T-helper 2 cell treated with Interferon-gamma antibody and Interleukin-4, amounts not matched to agents 5 μg/mL and 100 μg/mL, for 36 hours (primary cell): ENCODE measurements around the gene PLXNA3.
"Not testable (repeated sequence)": the region's sequence is repeated elsewhere in the genome, so short reads cannot be mapped to it uniquely, and the experiment has no call there.

ENCODE experiments used
- DNase-seq: peaks from one replicate; pipeline ENCODE4 v3.0.0; 2021; ENCODE audit warnings: low spot score
- H3K27ac Mint-ChIP-seq: one replicate; pipeline ENCODE4 v1.8.0; 2021; ENCODE audit warnings: mild to moderate bottlenecking, mixed read lengths
- H3K27me3 Mint-ChIP-seq: one replicate; pipeline ENCODE4 v1.8.0; 2021; ENCODE audit warnings: low read depth, mixed read lengths
- H3K36me3 Mint-ChIP-seq: one replicate; pipeline ENCODE4 v1.8.0; 2021; ENCODE audit warnings: low read depth, mixed read lengths
- H3K4me1 Mint-ChIP-seq: one replicate; pipeline ENCODE4 v1.8.0; 2021; ENCODE audit warnings: low read depth, mixed read lengths
- H3K4me3 Mint-ChIP-seq: one replicate; pipeline ENCODE4 v1.8.0; 2022; ENCODE audit warnings: mild to moderate bottlenecking, moderate library complexity, mixed read lengths
- H3K9me3 Mint-ChIP-seq: one replicate; pipeline ENCODE4 v1.8.0; 2021; ENCODE audit warnings: mixed read lengths

PLXNA3 gene

DNA sequence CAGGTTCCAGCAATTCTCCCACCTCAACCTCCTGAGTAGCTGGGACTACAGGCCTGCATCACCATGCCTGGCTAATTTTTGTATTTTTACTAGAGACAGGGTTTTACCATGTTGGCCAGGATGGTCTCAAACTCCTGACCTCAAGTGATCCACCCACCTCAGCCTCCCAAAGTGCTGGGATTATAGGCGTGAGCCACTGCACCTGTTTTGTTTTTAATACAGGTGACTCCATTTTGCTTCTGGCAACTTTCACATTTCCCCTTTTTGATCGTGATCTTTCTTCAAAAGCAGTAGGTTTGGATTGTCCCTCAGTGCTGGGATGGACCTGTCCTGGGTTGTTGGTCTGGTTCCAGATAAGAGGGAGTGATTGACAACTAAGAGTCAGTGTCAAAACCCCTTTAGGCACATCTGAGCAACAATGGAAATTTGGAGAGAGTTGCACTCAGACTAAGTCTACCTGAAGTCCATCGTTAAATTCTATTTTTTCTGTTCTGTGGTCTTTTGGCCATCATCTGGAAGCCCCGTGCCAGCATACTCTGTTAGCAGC, 38.6 kb downstream of the PLXNA3 start:
- DNase-seq, H3K27ac Mint-ChIP-seq, H3K9me3 Mint-ChIP-seq, H3K4me3 Mint-ChIP-seq, H3K27me3 Mint-ChIP-seq, H3K4me1 Mint-ChIP-seq, H3K36me3 Mint-ChIP-seq: not testable (repeated sequence)

DNA sequence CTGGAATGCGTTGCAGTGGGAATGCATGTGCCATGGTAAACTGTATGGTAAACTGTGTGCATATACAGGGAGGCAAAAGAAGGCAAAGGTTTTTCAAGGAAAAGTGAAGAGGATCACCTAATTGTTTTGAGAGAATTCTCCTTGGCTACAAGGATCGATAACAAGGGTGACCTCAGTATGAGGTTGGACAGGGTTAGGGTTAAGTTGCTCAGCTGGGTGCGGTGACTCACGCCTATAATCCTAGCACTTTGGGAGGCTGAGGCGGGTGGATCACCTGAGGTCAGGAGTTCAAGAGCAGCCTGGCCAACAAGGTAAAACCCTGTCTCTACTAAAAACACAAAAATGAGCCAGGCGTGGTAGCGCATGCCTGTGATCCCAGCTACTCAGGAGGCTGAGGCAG, 43.3 kb downstream of the PLXNA3 start:
- not testable (repeated sequence) for H3K4me3 Mint-ChIP-seq, H3K27me3 Mint-ChIP-seq

DNA sequence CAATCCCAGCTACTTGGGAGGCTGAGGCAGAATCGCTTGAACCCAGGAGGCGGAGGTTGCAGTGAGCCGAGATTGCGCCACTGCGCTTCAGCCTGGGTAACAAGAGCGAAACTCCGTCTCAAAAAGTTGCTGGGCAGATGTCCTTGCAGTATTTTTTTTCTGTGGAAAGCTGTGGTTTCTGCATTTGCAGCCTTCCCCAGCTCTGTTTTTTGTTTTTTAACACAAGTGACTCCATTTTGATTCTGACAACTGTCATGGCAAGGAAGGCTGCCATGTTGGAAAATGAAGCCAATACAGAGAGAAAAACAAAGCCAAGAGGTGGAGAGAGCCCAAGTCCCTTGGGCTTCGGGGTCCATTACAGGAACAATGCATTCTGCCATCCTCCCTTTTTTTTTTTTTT, 44.0 kb downstream of the PLXNA3 start:
- no peak for DNase-seq
- peaks cover 3% of the 10 kb centered on the region for H3K36me3 Mint-ChIP-seq

More for the DNA sequence above, 43.3 kb downstream of the PLXNA3 start:
- not testable (repeated sequence) for H3K36me3 Mint-ChIP-seq, H3K27ac Mint-ChIP-seq, H3K4me1 Mint-ChIP-seq, H3K9me3 Mint-ChIP-seq, DNase-seq

DNA sequence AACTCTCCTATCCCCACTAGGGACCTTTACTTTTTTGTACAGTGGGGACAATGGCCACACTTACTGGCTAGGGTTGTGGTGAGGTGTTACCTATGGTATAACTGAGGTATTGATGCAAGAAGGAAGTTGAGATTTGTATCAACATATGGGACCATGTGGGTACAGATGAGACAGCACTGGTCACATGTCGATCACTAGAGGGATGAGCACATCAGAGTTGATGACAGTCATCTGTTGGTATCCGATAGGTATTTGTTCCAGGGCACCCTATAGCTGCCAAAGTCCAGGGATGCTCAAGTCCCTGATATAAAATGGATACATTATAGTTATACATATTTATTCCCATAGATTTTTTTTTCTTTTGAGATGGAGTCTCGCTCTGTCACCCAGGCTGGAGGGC, 44.9 kb downstream of the PLXNA3 start:
- DNase-seq = no peak
- Mint-ChIP-seq H3K27ac (no peak overlapping the region), H3K4me3 (no peak overlapping the region), H3K9me3 (no peaks in the 10 kb centered on the region), H3K36me3 (peaks cover 5% of the 10 kb centered on the region), H3K4me1 (no peaks in the 10 kb centered on the region), H3K27me3 (peaks cover 2% of the 10 kb centered on the region)

More for the DNA sequence above, 44.0 kb downstream of the PLXNA3 start:
- no peaks in the 10 kb centered on the region for H3K4me1 Mint-ChIP-seq
- no peak overlapping the region for H3K4me3 Mint-ChIP-seq
- no peak overlapping the region for H3K27ac Mint-ChIP-seq
- H3K9me3 Mint-ChIP-seq = no peaks in the 10 kb centered on the region
- H3K27me3 Mint-ChIP-seq = peaks cover 2% of the 10 kb centered on the region

DNA sequence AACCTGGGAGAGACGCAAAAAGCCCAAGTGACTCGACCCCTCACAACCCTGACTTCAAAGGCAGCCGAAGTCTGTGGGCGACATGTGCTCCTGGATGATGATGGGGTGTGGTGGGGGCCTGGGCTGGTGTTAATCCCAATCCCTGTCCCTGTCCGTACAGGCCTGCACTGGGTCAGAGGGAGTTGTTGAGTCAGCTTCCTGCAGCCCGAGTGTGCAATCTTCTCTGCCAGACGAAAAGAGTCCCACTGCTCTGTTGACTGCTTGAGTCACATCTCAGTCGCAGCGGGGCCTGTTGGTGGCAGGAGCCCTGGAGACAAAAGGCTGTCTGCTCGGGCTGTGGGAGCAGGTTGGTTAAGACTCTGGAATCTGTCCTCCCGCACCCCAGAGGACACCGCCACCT, 47.7 kb downstream of the PLXNA3 start:
- no peaks in the 10 kb centered on the region for H3K27me3 Mint-ChIP-seq
- no peak overlapping the region for H3K27ac Mint-ChIP-seq
- H3K4me1 Mint-ChIP-seq = no peaks in the 10 kb centered on the region
- no peak for DNase-seq
- no peak overlapping the region for H3K4me3 Mint-ChIP-seq
- peaks cover 18% of the 10 kb centered on the region for H3K36me3 Mint-ChIP-seq
- H3K9me3 Mint-ChIP-seq = no peaks in the 10 kb centered on the region

DNA sequence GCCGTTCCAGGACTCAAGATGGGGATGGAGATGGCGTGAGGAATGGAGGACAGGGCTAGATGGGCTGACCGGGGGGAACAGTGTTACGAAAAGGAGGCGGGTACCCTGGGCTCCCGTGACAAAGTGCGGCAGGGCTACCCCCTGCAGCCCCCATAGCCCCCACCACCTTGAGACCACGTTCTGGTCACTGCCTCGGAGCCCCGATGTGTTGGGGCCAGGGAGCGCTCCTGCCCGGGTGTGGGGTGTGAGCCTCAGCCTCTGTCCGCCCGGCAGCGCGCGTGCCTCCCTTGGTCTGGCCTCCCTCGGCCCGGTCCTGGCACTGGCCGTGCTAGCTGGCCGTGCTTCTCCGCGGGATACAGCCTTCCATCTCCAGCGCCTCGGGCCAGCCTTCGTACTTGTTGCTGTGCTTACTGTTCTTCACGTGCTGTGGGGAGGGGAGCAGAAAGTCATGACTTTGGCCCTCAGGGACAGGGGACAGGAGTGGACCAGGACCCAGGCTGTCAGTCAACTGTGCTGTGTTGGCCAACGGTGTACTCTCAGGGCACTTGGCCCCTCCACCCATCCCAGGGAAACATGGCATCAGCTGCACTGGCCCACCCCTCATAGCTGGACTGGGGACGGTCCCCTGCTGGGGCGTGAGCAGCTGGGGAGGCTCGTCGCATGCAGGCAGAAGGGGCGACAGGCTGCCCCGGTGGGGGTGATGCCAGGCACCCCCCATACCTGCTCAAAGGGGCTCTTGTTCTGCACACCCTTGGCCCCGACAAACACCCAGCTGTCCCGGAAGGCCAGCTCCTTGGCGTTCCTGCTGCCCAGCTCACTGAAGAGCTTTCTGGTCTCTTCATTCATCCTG, 48.6 kb downstream of the PLXNA3 start:
- DNase-seq = no peak
- H3K27me3 Mint-ChIP-seq = no peaks in the 10 kb centered on the region
- H3K36me3 Mint-ChIP-seq = peaks cover 24% of the 10 kb centered on the region
- H3K9me3 Mint-ChIP-seq = no peaks in the 10 kb centered on the region
- H3K27ac Mint-ChIP-seq = no peak overlapping the region
- H3K4me1 Mint-ChIP-seq = peaks cover 7% of the 10 kb centered on the region
- H3K4me3 Mint-ChIP-seq = no peak overlapping the region

DNA sequence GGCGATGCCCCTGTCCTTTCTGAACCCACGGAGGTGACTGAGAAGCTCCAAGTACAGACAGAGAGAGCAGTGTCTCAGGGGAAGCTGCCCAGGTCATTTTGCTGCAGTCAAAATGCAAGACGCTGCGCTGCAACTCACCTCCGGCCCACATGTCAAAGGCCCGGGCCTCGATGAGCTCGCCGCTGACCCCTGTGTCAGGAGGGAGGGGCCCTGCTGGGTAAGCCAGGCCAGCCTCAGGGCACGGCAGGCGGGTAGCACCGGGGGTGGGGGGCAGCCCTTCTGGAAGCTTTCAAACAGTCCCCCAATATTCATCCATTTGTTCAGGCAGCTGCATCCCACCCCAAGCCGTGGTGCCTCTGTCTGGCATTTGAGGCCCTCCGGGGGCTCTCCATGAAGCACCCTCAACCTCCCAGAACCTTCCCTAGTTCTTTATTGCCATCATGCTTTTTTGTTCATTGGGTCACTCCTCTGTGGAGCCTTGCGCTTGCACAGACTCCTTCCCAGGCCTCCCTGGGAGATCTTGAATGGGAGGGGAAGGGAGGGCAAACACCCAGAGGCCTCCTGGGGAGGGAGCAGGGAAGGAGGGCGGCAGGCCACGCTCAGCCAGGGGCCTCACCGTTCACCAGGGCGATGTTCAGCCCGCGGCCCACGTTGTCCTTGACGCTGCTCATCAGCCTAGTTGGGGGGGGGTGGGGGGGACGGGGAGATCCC, 49.7 kb downstream of the PLXNA3 start:
- H3K27ac Mint-ChIP-seq = no peak overlapping the region
- peaks cover 9% of the 10 kb centered on the region for H3K4me1 Mint-ChIP-seq
- no peaks in the 10 kb centered on the region for H3K27me3 Mint-ChIP-seq
- H3K9me3 Mint-ChIP-seq = no peaks in the 10 kb centered on the region
- peaks cover 24% of the 10 kb centered on the region for H3K36me3 Mint-ChIP-seq
- no peak overlapping the region for H3K4me3 Mint-ChIP-seq
- DNase-seq = no peak

DNA sequence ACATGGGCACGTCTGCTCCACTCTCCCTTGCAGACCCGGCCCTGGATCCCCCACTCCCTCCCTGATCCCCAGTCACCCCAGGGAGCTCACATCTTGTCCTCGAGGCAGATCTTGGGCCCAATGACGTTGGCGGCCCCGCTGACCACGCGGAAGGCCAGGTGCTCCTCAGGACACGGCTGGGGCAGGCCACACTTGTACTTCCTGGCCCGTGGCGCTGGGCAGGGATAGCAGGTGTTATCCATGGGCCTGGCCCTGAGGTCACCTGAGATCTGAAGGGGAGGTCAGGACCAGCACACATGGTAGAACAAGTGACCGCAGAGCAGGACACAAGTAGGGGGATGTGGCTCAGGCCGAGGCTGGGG, 50.3 kb downstream of the PLXNA3 start:
- Mint-ChIP-seq H3K27ac (no peak overlapping the region), H3K9me3 (no peaks in the 10 kb centered on the region), H3K4me3 (no peak overlapping the region), H3K36me3 (peaks cover 24% of the 10 kb centered on the region), H3K27me3 (no peaks in the 10 kb centered on the region), H3K4me1 (peaks cover 9% of the 10 kb centered on the region)
- DNase-seq = no peak

DNA sequence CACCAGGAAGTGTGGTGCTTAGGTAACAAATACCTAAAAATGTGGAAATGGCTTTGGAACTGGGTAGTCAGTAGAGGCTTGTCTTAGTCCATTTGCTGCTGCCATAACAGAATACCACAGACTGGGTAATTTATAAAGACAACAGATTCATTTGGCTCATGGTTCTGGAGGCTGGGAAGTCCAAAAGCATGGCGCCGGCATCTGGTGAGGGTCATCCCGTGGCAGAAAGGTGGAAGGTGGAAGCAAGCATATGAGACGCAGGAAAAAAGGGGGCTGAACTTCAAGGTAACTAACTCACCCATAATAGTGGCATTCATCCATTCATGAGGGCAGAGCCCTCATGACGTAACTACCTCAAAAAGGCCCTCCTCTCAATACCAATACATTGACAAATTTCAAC, 51.4 kb downstream of the PLXNA3 start:
- Mint-ChIP-seq H3K27ac (no peak overlapping the region), H3K9me3 (no peaks in the 10 kb centered on the region), H3K4me3 (no peak overlapping the region), H3K27me3 (no peaks in the 10 kb centered on the region), H3K36me3 (peaks cover 29% of the 10 kb centered on the region), H3K4me1 (peaks cover 13% of the 10 kb centered on the region)
- no peak for DNase-seq

DNA sequence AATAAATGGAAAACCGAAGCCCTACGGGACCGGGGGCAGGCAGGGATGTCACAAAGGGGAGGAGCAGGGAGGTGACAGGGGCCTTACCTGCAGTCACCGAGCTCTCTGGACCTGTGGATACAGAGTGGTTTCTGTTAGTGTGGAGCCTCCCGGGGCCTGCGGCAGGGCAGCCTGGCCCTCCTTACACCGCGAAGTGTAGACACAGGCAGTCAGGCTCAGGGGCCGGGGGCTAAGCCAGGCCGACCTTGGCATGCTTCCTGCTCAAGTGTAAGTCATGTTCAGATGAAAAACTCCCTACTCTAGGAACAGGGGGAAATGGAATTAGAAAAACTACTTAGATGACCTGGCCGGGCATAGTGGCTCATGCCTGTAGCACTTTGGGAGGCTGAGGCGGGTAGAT, 53.7 kb downstream of the PLXNA3 start:
- Mint-ChIP-seq H3K4me1 (peaks cover 21% of the 10 kb centered on the region), H3K27ac (peak overlapping the region; percentile 67), H3K4me3 (no peak overlapping the region), H3K9me3 (no peaks in the 10 kb centered on the region), H3K27me3 (no peaks in the 10 kb centered on the region), H3K36me3 (peaks cover 26% of the 10 kb centered on the region)
- no peak for DNase-seq

DNA sequence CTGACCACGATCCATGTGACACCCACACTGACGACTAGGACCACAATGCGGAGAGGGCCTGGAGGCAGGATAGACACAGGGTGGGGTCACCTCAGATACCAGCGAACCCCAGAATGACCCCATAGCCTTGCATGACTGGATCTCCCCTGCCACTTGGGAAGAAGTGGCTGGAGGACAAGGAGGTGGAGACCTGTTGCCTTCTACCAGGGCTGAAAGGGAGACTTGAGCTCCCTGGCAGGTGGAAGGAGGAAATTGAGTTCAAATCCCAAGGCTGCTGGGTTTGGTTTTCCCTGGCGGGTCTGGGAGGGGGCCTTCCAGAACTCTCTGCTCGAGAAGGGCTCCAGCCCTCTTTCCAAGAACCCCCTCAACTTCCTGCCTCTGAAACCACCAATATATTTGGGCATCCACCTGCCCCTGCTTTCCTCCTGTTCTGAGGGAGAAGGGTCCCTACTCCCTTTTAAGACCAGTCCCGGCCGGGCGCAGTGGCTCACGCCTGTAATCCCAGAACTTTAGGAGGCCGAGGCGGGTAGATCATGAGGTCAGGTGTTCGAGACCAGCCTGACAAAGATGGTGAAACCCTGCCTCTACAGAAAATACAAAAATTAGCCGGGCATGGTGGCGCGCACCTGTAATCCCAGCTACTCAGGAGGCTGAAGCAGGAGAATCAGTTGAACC, 54.9 kb downstream of the PLXNA3 start:
- no peak overlapping the region for H3K4me3 Mint-ChIP-seq
- H3K9me3 Mint-ChIP-seq = no peaks in the 10 kb centered on the region
- H3K27ac Mint-ChIP-seq = no peak overlapping the region

DNA sequence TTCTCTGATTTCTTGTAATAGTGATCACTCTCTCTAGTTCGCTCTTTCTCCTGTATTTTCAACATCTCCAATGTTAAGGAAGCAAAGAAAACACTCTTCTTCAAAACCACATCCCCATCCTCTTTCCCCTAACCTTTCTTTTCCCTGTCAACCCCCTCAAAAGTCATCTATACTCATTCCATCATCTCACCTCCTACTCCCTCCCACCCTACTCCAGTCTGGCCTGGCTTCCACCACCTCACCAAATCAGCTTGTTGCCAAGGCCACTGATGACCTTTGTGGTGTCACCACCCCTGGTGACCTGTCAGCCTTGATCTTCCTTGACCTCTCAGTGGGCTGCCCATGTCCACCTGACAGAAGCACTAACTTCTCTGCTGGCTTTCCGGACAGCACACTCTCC, 55.6 kb downstream of the PLXNA3 start:
- H3K9me3 Mint-ChIP-seq = no peaks in the 10 kb centered on the region
- H3K27me3 Mint-ChIP-seq = no peaks in the 10 kb centered on the region
- peak overlapping the region; percentile 62 for H3K4me3 Mint-ChIP-seq
- H3K27ac Mint-ChIP-seq = peak overlapping the region; percentile 63
- peaks cover 21% of the 10 kb centered on the region for H3K4me1 Mint-ChIP-seq
- no peak for DNase-seq
- H3K36me3 Mint-ChIP-seq = peaks cover 21% of the 10 kb centered on the region

More for the DNA sequence above, 54.9 kb downstream of the PLXNA3 start:
- peaks cover 24% of the 10 kb centered on the region for H3K36me3 Mint-ChIP-seq
- H3K4me1 Mint-ChIP-seq = peaks cover 21% of the 10 kb centered on the region
- no peaks in the 10 kb centered on the region for H3K27me3 Mint-ChIP-seq
- DNase-seq = no peak

DNA sequence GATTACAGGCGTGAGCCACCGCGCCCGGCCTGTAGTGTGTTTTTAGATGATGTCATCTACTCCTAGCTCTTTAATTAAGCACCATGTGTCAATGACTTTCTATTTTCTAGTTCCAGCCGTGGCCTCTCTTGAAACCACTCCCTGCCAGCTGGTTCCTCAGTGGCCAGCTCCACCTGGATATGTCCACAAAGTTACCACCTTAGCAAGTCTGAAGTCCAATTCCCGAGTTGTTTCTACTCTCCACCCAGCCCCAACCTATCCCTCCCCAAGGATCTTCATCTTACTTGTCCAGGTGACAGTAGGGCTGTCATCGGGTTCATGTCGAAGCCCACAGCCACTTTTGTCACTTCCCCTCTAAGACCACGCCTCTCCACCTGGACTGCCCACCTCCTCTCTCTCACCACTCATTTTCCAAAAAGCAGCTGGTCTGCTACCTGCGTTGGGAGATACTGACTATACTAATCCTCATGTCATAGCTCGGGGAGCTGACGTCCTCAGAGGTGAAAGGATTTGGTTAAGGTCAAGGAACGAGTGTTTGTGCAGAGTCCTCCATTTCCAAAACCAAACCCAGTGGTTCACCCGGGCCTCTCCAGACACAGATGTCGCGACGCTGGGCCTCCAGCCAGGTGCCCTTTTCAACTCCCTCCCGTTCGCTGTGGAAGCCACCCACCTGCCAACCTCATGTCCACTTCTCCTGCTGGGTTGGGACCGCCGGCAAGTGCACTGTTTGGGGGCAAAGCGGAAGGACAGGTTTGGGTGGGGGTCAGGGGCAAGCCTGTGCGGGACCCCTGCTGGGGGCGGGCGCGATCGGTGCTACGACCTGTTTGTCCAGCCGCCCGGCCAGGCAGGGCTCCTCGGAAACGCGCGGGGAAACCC, 57.2 kb downstream of the PLXNA3 start:
- Mint-ChIP-seq H3K9me3 (no peaks in the 10 kb centered on the region), H3K36me3 (peaks cover 11% of the 10 kb centered on the region), H3K4me3 (peak overlapping the region; percentile 87), H3K27ac (peak overlapping the region; percentile 83), H3K4me1 (peaks cover 21% of the 10 kb centered on the region), H3K27me3 (no peaks in the 10 kb centered on the region)
- DNase-seq = peak; percentile 12
